Osteoblast (primary cell): Measurements from ENCODE around the gene AKAP8. TPM values are rescaled to one million over a fixed set of nuclear protein-coding genes. Genes with fewer than 3 reads are reported as not detected.

Source experiments
- small RNA-seq: library from RNA; depleted of rRNA; stranded (forward); fragments of <200 nt; gene quantifications from one replicate; pipeline ENCODE3, GENCODE V24; 2012
- total RNA-seq: library from RNA; depleted of rRNA; stranded (reverse); fragments of >200 nt; gene quantifications from 2 replicates; pipeline ENCODE4 v1.2.3, GENCODE V29; 2012

The AKAP8 gene
- total RNA-seq, 1 donor = 18.1 TPM

Small RNAs within 50 kb of the gene (small RNA-seq; reads per million reads assigned to genes)
- not detected for gene AC005776.1

Other genes with a start within 250 kb of the AKAP8 start
- 49.8 and 51.8 TPM in 2 replicates for gene NOTCH3, start 178.8 kb downstream of the AKAP8 start, total RNA-seq
- 0.29 TPM in 1 of 2 replicates, not detected in the other for gene EPHX3, start 147.3 kb downstream of the AKAP8 start, total RNA-seq
- gene BRD4, start 47.2 kb downstream of the AKAP8 start, total RNA-seq = 25.0 and 25.7 TPM in 2 replicates
- 63.9 and 69.5 TPM in 2 replicates for gene AKAP8L, start 39.2 kb upstream of the AKAP8 start, total RNA-seq
- gene WIZ, start 70.2 kb upstream of the AKAP8 start, total RNA-seq = 8.3 and 9.8 TPM in 2 replicates
- under 0.01 TPM in 2 replicates for gene RASAL3, start 84.8 kb upstream of the AKAP8 start, total RNA-seq
- gene PGLYRP2, start 99.7 kb upstream of the AKAP8 start, total RNA-seq = not detected in 2 replicates
- gene CYP4F22, start 128.7 kb upstream of the AKAP8 start, total RNA-seq = not detected in 2 replicates
- gene CYP4F8, start 235.4 kb upstream of the AKAP8 start, total RNA-seq = not detected in 2 replicates